Measurements from ENCODE around the gene ADAP2. TPM values are rescaled to one million over a fixed set of nuclear protein-coding genes. Genes with fewer than 3 reads are reported as not detected.

ADAP2 gene
- total and polyA plus RNA-seq, 2 donors (not counting 1 experiment from before 2014, with no cell fraction given) = 3.8 to 4.3 TPM

DNA sequence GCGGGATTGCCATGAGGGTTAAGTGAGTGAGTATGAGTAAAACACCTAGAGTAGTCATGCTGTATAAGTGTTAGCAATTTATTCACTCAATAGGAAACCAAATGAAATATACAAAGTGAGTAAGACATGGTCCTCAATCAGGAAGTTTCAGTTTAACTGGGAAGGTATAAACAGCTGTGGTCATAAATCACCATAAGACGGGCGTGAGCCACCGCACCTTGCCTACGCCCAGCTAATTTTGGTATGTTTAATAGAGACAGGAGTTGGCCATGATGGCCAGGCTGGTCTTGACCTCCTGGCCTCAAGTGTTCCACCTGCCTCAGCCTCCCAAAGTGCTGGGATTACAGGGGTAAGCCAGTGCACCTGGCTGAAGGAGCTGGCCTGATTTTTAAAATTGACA lies 76.1 kb downstream of the ADAP2 start:
- no peak for DNase-seq (ENCODE audit: low read depth in 2 of 2)
- Histone ChIP-seq H3K36me3 (ENCODE audit: control insufficient read depth, insufficient read depth, low read length) (peaks cover 8% of the 10 kb centered on the region), H3K9ac (ENCODE audit: insufficient read depth, low read length) (no peak overlapping the region), H3K79me2 (ENCODE audit: control insufficient read depth, insufficient read depth, low read length) (no peaks in the 10 kb centered on the region), H3K4me2 (ENCODE audit: extremely low read depth, insufficient read depth, low read length) (no peak overlapping the region), H3K4me3 (replicated peaks in 1 of 4; ENCODE audit: control extremely low read depth in 1 of 4, insufficient read depth in 1 of 4, low read depth in 3 of 4, low read length in 4 of 4) (no peak overlapping the region), H4K20me1 (ENCODE audit: control insufficient read depth, extremely low read depth, insufficient read depth, low read length) (no peaks in the 10 kb centered on the region), H3K4me1 (ENCODE audit: control insufficient read depth, extremely low read depth, insufficient read depth, low read length) (no peaks in the 10 kb centered on the region), H2AFZ (ENCODE audit: low read length) (no peak overlapping the region), H3K27me3 (ENCODE audit: control insufficient read depth, insufficient read depth, low read length) (no peaks in the 10 kb centered on the region), H3K9me3 (ENCODE audit: control insufficient read depth, insufficient read depth, low read depth, low read length) (no peaks in the 10 kb centered on the region), H3K27ac (ENCODE audit: insufficient read depth, low read length) (no peak overlapping the region)
- TF ChIP-seq, protein P1, sequence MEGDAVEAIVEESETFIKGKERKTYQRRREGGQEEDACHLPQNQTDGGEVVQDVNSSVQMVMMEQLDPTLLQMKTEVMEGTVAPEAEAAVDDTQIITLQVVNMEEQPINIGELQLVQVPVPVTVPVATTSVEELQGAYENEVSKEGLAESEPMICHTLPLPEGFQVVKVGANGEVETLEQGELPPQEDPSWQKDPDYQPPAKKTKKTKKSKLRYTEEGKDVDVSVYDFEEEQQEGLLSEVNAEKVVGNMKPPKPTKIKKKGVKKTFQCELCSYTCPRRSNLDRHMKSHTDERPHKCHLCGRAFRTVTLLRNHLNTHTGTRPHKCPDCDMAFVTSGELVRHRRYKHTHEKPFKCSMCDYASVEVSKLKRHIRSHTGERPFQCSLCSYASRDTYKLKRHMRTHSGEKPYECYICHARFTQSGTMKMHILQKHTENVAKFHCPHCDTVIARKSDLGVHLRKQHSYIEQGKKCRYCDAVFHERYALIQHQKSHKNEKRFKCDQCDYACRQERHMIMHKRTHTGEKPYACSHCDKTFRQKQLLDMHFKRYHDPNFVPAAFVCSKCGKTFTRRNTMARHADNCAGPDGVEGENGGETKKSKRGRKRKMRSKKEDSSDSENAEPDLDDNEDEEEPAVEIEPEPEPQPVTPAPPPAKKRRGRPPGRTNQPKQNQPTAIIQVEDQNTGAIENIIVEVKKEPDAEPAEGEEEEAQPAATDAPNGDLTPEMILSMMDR (conservative IDR thresholded peaks at IDR 0.05 in 1 of 2, IDR thresholded peaks at IDR 0.05 in 1 of 2; ENCODE audit: low read depth in 1 of 2, low read length in 2 of 2) = no peak
- TF ChIP-seq EZH2 (IDR thresholded peaks at IDR 0.05; ENCODE audit: low read length, missing control alignments) = no peak

DNA sequence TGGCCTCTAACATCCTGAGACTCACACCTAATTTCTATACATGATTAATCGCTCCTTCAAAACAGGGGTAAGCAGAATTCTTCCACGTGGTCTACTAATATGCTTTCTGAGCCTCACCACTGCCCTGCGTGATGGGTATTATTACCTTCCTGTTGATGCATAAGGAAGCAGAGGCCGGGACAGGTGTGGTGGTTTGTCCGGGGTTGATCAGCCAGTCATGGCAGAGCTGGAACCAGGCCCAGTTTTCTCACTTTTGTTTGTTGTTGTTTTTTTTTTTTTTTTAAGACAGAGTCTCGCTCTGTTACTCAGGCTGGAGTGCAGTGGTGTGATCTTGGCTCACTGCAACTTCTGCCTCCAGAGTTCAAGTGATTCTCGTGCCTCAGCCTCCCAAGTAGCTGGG lies 80.3 kb downstream of the ADAP2 start:
- no peak for DNase-seq (ENCODE audit: low read depth in 2 of 2)
- TF ChIP-seq, protein P1 (conservative IDR thresholded peaks at IDR 0.05 in 1 of 2, IDR thresholded peaks at IDR 0.05 in 1 of 2; ENCODE audit: low read depth in 1 of 2, low read length in 2 of 2) = no peak
- no peak for TF ChIP-seq EZH2 (IDR thresholded peaks at IDR 0.05; ENCODE audit: low read length, missing control alignments)
- peaks cover 8% of the 10 kb centered on the region for H3K36me3 ChIP-seq (ENCODE audit: control insufficient read depth, insufficient read depth, low read length)

DNA sequence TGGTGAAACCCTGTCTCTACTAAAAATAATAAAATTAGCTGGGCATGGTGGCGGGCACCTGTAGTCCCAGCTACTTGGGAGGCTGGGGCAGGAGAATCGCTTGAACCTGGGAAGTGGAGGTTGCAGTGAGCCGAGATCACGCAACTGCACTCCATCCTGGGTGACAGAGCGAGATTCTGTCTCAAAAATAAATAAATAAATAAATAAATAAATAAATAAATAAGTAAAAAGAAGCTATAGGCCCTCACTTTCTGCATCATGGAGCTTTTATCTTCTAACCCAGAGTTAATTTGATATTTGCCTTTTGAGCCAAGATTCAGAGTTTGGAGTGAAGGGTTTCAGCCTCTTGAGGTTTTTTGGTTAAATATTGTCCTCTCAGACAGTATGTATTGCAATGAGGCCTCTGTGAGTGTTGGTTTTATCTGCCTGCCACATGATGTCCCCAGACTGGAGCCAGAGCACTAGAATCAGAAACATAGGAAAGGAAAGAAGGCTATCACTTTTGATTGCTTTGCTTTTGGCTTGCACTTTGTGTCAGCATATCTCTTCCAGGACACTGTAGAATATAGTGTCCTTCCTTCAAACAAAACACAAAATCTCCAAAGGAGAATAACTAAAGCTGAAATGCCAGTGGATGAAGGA lies 81.6 kb downstream of the ADAP2 start:
- Histone ChIP-seq H3K4me3 (replicated peaks in 1 of 4; ENCODE audit: control extremely low read depth in 1 of 4, insufficient read depth in 1 of 4, low read depth in 3 of 4, low read length in 4 of 4) (no peak overlapping the region), H3K4me2 (ENCODE audit: extremely low read depth, insufficient read depth, low read length) (no peak overlapping the region), H3K27me3 (ENCODE audit: control insufficient read depth, insufficient read depth, low read length) (no peaks in the 10 kb centered on the region), H3K4me1 (ENCODE audit: control insufficient read depth, extremely low read depth, insufficient read depth, low read length) (no peaks in the 10 kb centered on the region), H2AFZ (ENCODE audit: low read length) (no peak overlapping the region), H3K27ac (ENCODE audit: insufficient read depth, low read length) (no peak overlapping the region), H4K20me1 (ENCODE audit: control insufficient read depth, extremely low read depth, insufficient read depth, low read length) (no peaks in the 10 kb centered on the region), H3K9ac (ENCODE audit: insufficient read depth, low read length) (no peak overlapping the region), H3K36me3 (ENCODE audit: control insufficient read depth, insufficient read depth, low read length) (peaks cover 4% of the 10 kb centered on the region), H3K9me3 (ENCODE audit: control insufficient read depth, insufficient read depth, low read depth, low read length) (no peaks in the 10 kb centered on the region), H3K79me2 (ENCODE audit: control insufficient read depth, insufficient read depth, low read length) (peaks cover 4% of the 10 kb centered on the region)
- TF ChIP-seq EZH2 (IDR thresholded peaks at IDR 0.05; ENCODE audit: low read length, missing control alignments) = no peak
- TF ChIP-seq, protein P1 (conservative IDR thresholded peaks at IDR 0.05 in 1 of 2, IDR thresholded peaks at IDR 0.05 in 1 of 2; ENCODE audit: low read depth in 1 of 2, low read length in 2 of 2) = no peak
- no peak for DNase-seq (ENCODE audit: low read depth in 2 of 2)

More for the DNA sequence above, 80.3 kb downstream of the ADAP2 start:
- no peak overlapping the region for H3K27ac ChIP-seq (ENCODE audit: insufficient read depth, low read length)
- no peaks in the 10 kb centered on the region for H3K79me2 ChIP-seq (ENCODE audit: control insufficient read depth, insufficient read depth, low read length)
- H4K20me1 ChIP-seq (ENCODE audit: control insufficient read depth, extremely low read depth, insufficient read depth, low read length) = no peaks in the 10 kb centered on the region
- no peak overlapping the region for H2AFZ ChIP-seq (ENCODE audit: low read length)
- no peak overlapping the region for H3K9ac ChIP-seq (ENCODE audit: insufficient read depth, low read length)
- no peaks in the 10 kb centered on the region for H3K9me3 ChIP-seq (ENCODE audit: control insufficient read depth, insufficient read depth, low read depth, low read length)
- no peak overlapping the region for H3K4me2 ChIP-seq (ENCODE audit: extremely low read depth, insufficient read depth, low read length)
- no peaks in the 10 kb centered on the region for H3K4me1 ChIP-seq (ENCODE audit: control insufficient read depth, extremely low read depth, insufficient read depth, low read length)
- no peaks in the 10 kb centered on the region for H3K27me3 ChIP-seq (ENCODE audit: control insufficient read depth, insufficient read depth, low read length)
- H3K4me3 ChIP-seq (replicated peaks in 1 of 4; ENCODE audit: control extremely low read depth in 1 of 4, insufficient read depth in 1 of 4, low read depth in 3 of 4, low read length in 4 of 4) = no peak overlapping the region
